Chondrocyte (in vitro differentiated cells): Measurements from ENCODE around the gene SLC24A5. TPM values are rescaled to one million over a fixed set of nuclear protein-coding genes. Genes with fewer than 3 reads are reported as not detected.

ENCODE experiments used
- DNase-seq: peaks from one replicate; pipeline ENCODE4 v3.0.0; 2021; ENCODE audit warnings: mixed read lengths, low spot score
- H3K27ac Mint-ChIP-seq: one replicate; pipeline ENCODE4 v1.8.0; 2021; ENCODE audit warnings: mild to moderate bottlenecking, moderate library complexity, mixed read lengths; ENCODE audit not compliant: unreplicated experiment
- H3K27me3 Mint-ChIP-seq: 2 replicates; pipeline ENCODE4 v1.8.0; 2021; ENCODE audit warnings: low read depth, mixed read lengths
- H3K36me3 Mint-ChIP-seq: 2 replicates; pipeline ENCODE4 v1.8.0; 2021; ENCODE audit warnings: low read depth, mixed read lengths
- H3K4me1 Mint-ChIP-seq: 2 replicates; pipeline ENCODE4 v1.8.0; 2021; ENCODE audit warnings: low read depth, mild to moderate bottlenecking, mixed read lengths
- H3K4me3 Mint-ChIP-seq: one replicate; pipeline ENCODE4 v1.8.0; 2021; ENCODE audit warnings: mild to moderate bottlenecking, moderate library complexity, mixed read lengths; ENCODE audit not compliant: unreplicated experiment
- H3K9me3 Mint-ChIP-seq: 2 replicates; pipeline ENCODE4 v1.8.0; 2021; ENCODE audit warnings: low read depth, mixed read lengths
- CTCF ChIP-seq: fragments of 200-600 bp; sonication (generic); IDR thresholded peaks from 2 replicates; pipeline ENCODE4 v1.5.0; 2021; ENCODE audit warnings: antibody characterized with exemption, mild to moderate bottlenecking, moderate library complexity
- total RNA-seq: library from RNA; stranded (reverse); gene quantifications from 3 replicates; pipeline ENCODE4 v1.2.1, GENCODE V29; 2021

Gene SLC24A5
- total RNA-seq, 1 donor from 2014 or later, result not detected

- Mint-ChIP-seq H3K27me3 (peaks cover 7% of the 10 kb centered on the region), H3K36me3 (peaks cover 3% of the 10 kb centered on the region), H3K4me3 (peak overlapping the region; percentile 73), H3K27ac (peak overlapping the region; percentile 93), H3K4me1 (peaks cover 14% of the 10 kb centered on the region), H3K9me3 (peaks cover 16% of the 10 kb centered on the region)
- no peak for TF ChIP-seq CTCF
- DNase-seq, result no peak
These were observed 56.6 kb downstream of the SLC24A5 start for GRCh38 chr15:48177383-48177765.

- Mint-ChIP-seq H3K27ac (peak within 1 kb of the TSS; percentile 93), H3K9me3 (peaks cover 9% of the 10 kb centered on the region), H3K4me3 (peak within 1 kb of the TSS; percentile 73), H3K27me3 (peaks cover 7% of the 10 kb centered on the region), H3K36me3 (peaks cover 2% of the 10 kb centered on the region), H3K4me1 (peaks cover 14% of the 10 kb centered on the region)
- peak; percentile 22 for TF ChIP-seq CTCF
- peak; percentile 89 for DNase-seq
These were observed 57.2 kb downstream of the SLC24A5 start, which contains the start of gene MYEF2 for GRCh38 chr15:48177766-48178647. TSS of gene MYEF2 (minus strand) at chr15:48178295. CDS start at chr15:48178237, 58 bp downstream.

GRCh38 chr15:48178648-48178931, 57.8 kb downstream of the SLC24A5 start:
- no peak for TF ChIP-seq CTCF
- no peak overlapping the region for H3K27ac Mint-ChIP-seq
- peaks cover 14% of the 10 kb centered on the region for H3K4me1 Mint-ChIP-seq
- peaks cover 2% of the 10 kb centered on the region for H3K36me3 Mint-ChIP-seq
- H3K4me3 Mint-ChIP-seq, result peak overlapping the region; percentile 55
- peaks cover 7% of the 10 kb centered on the region for H3K27me3 Mint-ChIP-seq
- DNase-seq, result no peak
- H3K9me3 Mint-ChIP-seq, result peaks cover 4% of the 10 kb centered on the region

DNA sequence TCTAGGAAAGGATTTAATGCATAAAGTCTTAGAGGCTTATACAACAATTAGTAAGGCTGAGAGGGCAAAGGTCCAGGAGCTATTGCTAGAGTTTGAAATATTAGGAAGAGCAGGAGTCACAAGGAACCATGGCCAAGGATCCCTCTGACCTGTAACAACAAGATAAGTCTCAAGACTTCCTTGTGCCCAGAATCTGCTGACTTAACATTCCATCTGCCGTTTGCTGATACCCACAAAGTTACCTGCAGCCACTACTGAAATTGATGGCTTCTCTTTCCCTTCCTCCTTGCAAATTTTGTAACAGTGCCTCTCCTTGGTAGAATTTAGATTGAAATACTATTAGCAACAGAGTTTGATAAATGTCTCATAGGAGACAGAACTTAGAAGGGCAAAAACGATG, 62.0 kb downstream of the SLC24A5 start:
- H3K36me3 Mint-ChIP-seq, result no peaks in the 10 kb centered on the region
- H3K4me3 Mint-ChIP-seq, result no peak overlapping the region
- peaks cover 23% of the 10 kb centered on the region for H3K27me3 Mint-ChIP-seq
- H3K4me1 Mint-ChIP-seq, result no peaks in the 10 kb centered on the region
- TF ChIP-seq CTCF, result no peak
- H3K9me3 Mint-ChIP-seq, result no peaks in the 10 kb centered on the region
- H3K27ac Mint-ChIP-seq, result no peak overlapping the region
- no peak for DNase-seq

DNA sequence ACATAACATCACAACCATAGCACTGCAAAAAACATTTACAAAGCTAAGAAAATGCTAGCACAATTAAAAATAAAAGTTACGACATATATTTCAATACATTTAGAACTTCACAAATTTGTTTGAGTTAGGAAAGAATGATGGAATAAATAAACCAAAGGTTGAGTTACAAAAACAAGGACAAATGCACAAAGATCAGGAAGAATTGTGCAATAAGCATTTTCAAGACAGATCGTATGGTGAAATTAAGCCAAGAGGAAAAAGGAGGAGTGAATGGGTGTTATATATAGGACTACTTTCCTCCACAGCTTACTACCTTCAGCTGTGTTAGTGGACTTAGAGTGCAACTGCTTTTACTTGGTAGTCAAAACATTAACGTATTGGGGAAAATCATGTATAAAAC, 64.7 kb downstream of the SLC24A5 start:
- no peak for DNase-seq
- Mint-ChIP-seq H3K4me1 (no peaks in the 10 kb centered on the region), H3K9me3 (no peaks in the 10 kb centered on the region), H3K27ac (no peak overlapping the region), H3K27me3 (peaks cover 28% of the 10 kb centered on the region), H3K4me3 (no peak overlapping the region), H3K36me3 (no peaks in the 10 kb centered on the region)
- no peak for TF ChIP-seq CTCF
